ENCODE measurements around the gene DHRS3. TPM values are rescaled to one million over a fixed set of nuclear protein-coding genes. Genes with fewer than 3 reads are reported as not detected.
A peak's percentile ranks its signal among the peaks of the same experiment; 100 is the strongest.

DHRS3 gene
- total and polyA plus RNA-seq, 2 of the 13 experiments (the other 11 are each of a cell fraction or from before 2014, with no cell fraction given): 48.5 to 90.5 TPM

- TF ChIP-seq ATF3 (CRISPR knock-in tag; IDR thresholded peaks at IDR 0.05) (peak; percentile 88), POLR2AphosphoS2 (IDR thresholded peaks at IDR 0.05; ENCODE audit: low read depth, low read length) (no peak), ZNF263 (CRISPR knock-in tag; IDR thresholded peaks at IDR 0.05) (no peak), EP300 (IDR thresholded peaks at IDR 0.05; ENCODE audit: low read depth in 2 of 2, low read length in 2 of 2) (peak in 1 of 2 experiments; percentile 92; a peak in 2 of 4 replicates), EP300 (CRISPR knock-in tag; IDR thresholded peaks at IDR 0.05; ENCODE audit: borderline replicate concordance) (peak; percentile 94), MAZ (IDR thresholded peaks at IDR 0.05; ENCODE audit: borderline replicate concordance, low read depth, low read length) (no peak), MAZ (CRISPR knock-in tag; IDR thresholded peaks at IDR 0.05; ENCODE audit: low read depth) (no peak), PREB (CRISPR knock-in tag; IDR thresholded peaks at IDR 0.05) (no peak), MAX (IDR thresholded peaks at IDR 0.05) (no peak), ZBTB7B (CRISPR knock-in tag; IDR thresholded peaks at IDR 0.05) (0 out of 2 replicates have a peak, but pooled peaks have one; percentile 50), GRHL1 (CRISPR knock-in tag; conservative IDR thresholded peaks at IDR 0.05) (no peak), ZNF891 (CRISPR knock-in tag; IDR thresholded peaks at IDR 0.05) (no peak), RERE (CRISPR knock-in tag; IDR thresholded peaks at IDR 0.05; ENCODE audit: low read depth) (peak; percentile 94), ZBTB7A (CRISPR knock-in tag; IDR thresholded peaks at IDR 0.05) (no peak), KDM1A (CRISPR knock-in tag; IDR thresholded peaks at IDR 0.05) (peak; percentile 93; the same call in 1 of the 2 replicates), ZSCAN21 (CRISPR knock-in tag; IDR thresholded peaks at IDR 0.05; ENCODE audit: borderline replicate concordance) (peak; percentile 83), JDP2 (CRISPR knock-in tag; IDR thresholded peaks at IDR 0.05; ENCODE audit: borderline replicate concordance) (no peak), ETV5 (CRISPR knock-in tag; IDR thresholded peaks at IDR 0.05; ENCODE audit: borderline replicate concordance) (peak; percentile 97), GATAD2A (CRISPR knock-in tag; IDR thresholded peaks at IDR 0.05) (peak; percentile 93), YEATS4 (CRISPR knock-in tag; IDR thresholded peaks at IDR 0.05; ENCODE audit: borderline replicate concordance) (no peak), ZNF530 (CRISPR knock-in tag; IDR thresholded peaks at IDR 0.05; ENCODE audit: low read depth) (no peak), ATAD3A (CRISPR knock-in tag; IDR thresholded peaks at IDR 0.05) (no peak)
Measured at GRCh38 chr1:12604114-12604874, 13.7 kb downstream of the DHRS3 start (continued).
